ENCODE measurements around the gene PIN1.

DNA sequence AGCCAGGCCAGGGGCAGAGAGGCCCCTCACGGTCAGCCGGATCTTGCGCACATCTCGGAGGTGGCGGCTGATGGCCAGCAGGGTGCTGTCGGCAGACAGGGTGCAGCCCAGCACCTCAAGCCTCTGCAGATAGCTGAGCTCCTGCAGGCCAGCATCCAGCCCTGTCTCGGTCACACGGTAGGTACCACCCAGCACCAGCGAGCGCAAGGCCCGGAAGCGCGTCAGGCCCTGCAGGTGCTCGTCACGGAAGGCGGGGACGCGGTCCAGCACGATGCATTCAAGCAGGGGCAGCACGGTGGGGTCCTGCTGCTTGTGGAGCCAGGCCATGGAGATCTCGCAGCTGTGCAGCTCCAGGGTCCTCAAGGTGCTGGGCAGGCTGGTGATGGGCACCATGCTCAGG, 24.0 kb upstream of the PIN1 start:
- TF ChIP-seq TP53 (CRISPR knock-in tag; conservative IDR thresholded peaks at IDR 0.05) (no peak), POLR2AphosphoS5 (IDR thresholded peaks at IDR 0.05; ENCODE audit: low read depth, low read length) (no peak), GABPA (IDR thresholded peaks at IDR 0.05; ENCODE audit: low read depth, low read length) (no peak), GABPA (CRISPR knock-in tag; IDR thresholded peaks at IDR 0.05; ENCODE audit: low read depth) (no peak)
